WTC11 (cell line): ENCODE results near the gene CDK2. TPM values are rescaled to one million over a fixed set of nuclear protein-coding genes. Genes with fewer than 3 reads are reported as not detected.

Source experiments
- ATAC-seq: fragments of 200-7000 bp; cut with Tn5 transposase; 2 replicates; pipeline ENCODE4 v1.10.0; 2021; ENCODE audit warnings: mild to moderate bottlenecking, moderate library complexity
- CTCF ChIA-PET: fragments of 300-600 bp; sonication (Branson Sonifier 250); formaldehyde crosslinking; loops from one replicate; lab custom pipeline; 2021; ENCODE audit warnings: antibody characterized with exemption; lab: Charles Lee
- POLR2A ChIA-PET: fragments of 350-600 bp; sonication (Branson Sonifier 250); formaldehyde crosslinking; loops from one replicate; lab custom pipeline; 2021; ENCODE audit warnings: antibody characterized with exemption; lab: Charles Lee
- DNase-seq: peaks from one replicate; pipeline ENCODE4 v3.0.0; 2021; ENCODE audit warnings: low spot score
- H3K27ac Mint-ChIP-seq: 2 replicates; pipeline ENCODE4 v1.8.0; 2021; ENCODE audit warnings: mixed read lengths
- H3K27me3 Mint-ChIP-seq: 2 replicates; pipeline ENCODE4 v1.8.0; 2021; ENCODE audit warnings: low read depth, mild to moderate bottlenecking, moderate library complexity, mixed read lengths
- H3K36me3 Mint-ChIP-seq: 2 replicates; pipeline ENCODE4 v1.8.0; 2021; ENCODE audit warnings: mixed read lengths
- H3K4me1 Mint-ChIP-seq: 2 replicates; pipeline ENCODE4 v1.8.0; 2022; ENCODE audit warnings: mixed read lengths
- H3K4me3 Mint-ChIP-seq: 2 replicates; pipeline ENCODE4 v1.8.0; 2021; ENCODE audit warnings: mild to moderate bottlenecking, moderate library complexity, mixed read lengths
- H3K9me3 Mint-ChIP-seq: 2 replicates; pipeline ENCODE4 v1.8.0; 2021; ENCODE audit warnings: mixed read lengths
- CREM ChIP-seq: sonication (generic); formaldehyde crosslinking; IDR thresholded peaks from 2 replicates; pipeline ENCODE4 v1.8.1; 2022; ENCODE audit warnings: mild to moderate bottlenecking, missing genetic modification reagents, moderate library complexity
- CTCF ChIP-seq: fragments of 200-600 bp; IDR thresholded peaks from 2 replicates; pipeline ENCODE4 v1.8.0; 2022; ENCODE audit warnings: antibody characterized with exemption
- ELF4 ChIP-seq: sonication (generic); formaldehyde crosslinking; IDR thresholded peaks from 2 replicates; pipeline ENCODE4 v1.8.1; 2022; ENCODE audit warnings: low read depth, mild to moderate bottlenecking, moderate library complexity, missing genetic modification reagents
- FOXK1 ChIP-seq: sonication (generic); formaldehyde crosslinking; IDR thresholded peaks from 2 replicates; pipeline ENCODE4 v1.8.0; 2022; ENCODE audit warnings: mild to moderate bottlenecking, moderate library complexity, missing genetic modification reagents
- GRHL2 ChIP-seq: fragments of 250-450 bp; sonication (Bioruptor Pico); IDR thresholded peaks from 2 replicates; pipeline ENCODE4 v1.8.0; 2022; ENCODE audit warnings: mild to moderate bottlenecking, moderate library complexity; ENCODE audit not compliant: insufficient replicate concordance, severe bottlenecking
- HMGA2 ChIP-seq: fragments of 250-450 bp; sonication (Bioruptor Pico); IDR thresholded peaks from 2 replicates; pipeline ENCODE4 v1.4.0; 2021; ENCODE audit warnings: mild to moderate bottlenecking, moderate library complexity
- MXD4 ChIP-seq: fragments of 250-450 bp; sonication (Bioruptor Pico); IDR thresholded peaks from 2 replicates; pipeline ENCODE4 v1.8.0; 2021; ENCODE audit warnings: mild to moderate bottlenecking, moderate library complexity, borderline replicate concordance
- USF1 ChIP-seq: sonication (generic); formaldehyde crosslinking; IDR thresholded peaks from 2 replicates; pipeline ENCODE4 v1.8.0; 2022; ENCODE audit warnings: mild to moderate bottlenecking, missing genetic modification reagents
- ZMAT4 ChIP-seq: fragments of 250-450 bp; sonication (Bioruptor Pico); IDR thresholded peaks from 2 replicates; pipeline ENCODE4 v1.9.0; 2021; ENCODE audit warnings: mild to moderate bottlenecking
- ZNF121 ChIP-seq: sonication (generic); formaldehyde crosslinking; IDR thresholded peaks from 2 replicates; pipeline ENCODE4 v1.8.0; 2023; ENCODE audit warnings: missing genetic modification reagents
- ZNF671 ChIP-seq: fragments of 250-450 bp; sonication (Bioruptor Pico); IDR thresholded peaks from 2 replicates; pipeline ENCODE4 v1.8.0; 2021; ENCODE audit warnings: mild to moderate bottlenecking
- total RNA-seq: library from RNA; stranded (reverse); gene quantifications from 3 replicates; pipeline ENCODE4 v1.2.3, GENCODE V29; 2021
- TF ChIP-seq, protein P1 (sequence below): sonication (generic); formaldehyde crosslinking; IDR thresholded peaks from 2 replicates; pipeline ENCODE4 v1.8.1; 2022; ENCODE audit warnings: low read depth, mild to moderate bottlenecking, moderate library complexity, missing genetic modification reagents, borderline replicate concordance
- TF ChIP-seq, protein P2 (sequence below): sonication (generic); formaldehyde crosslinking; IDR thresholded peaks from 2 replicates; pipeline ENCODE4 v1.8.1; 2023; ENCODE audit warnings: mild to moderate bottlenecking, missing genetic modification reagents
- TF ChIP-seq, protein P3 (sequence below): sonication (generic); formaldehyde crosslinking; IDR thresholded peaks from 2 replicates; pipeline ENCODE4 v1.8.1; 2023; ENCODE audit warnings: mild to moderate bottlenecking, moderate library complexity, missing genetic modification reagents
- TF ChIP-seq, protein P4 (sequence below): sonication (generic); formaldehyde crosslinking; IDR thresholded peaks from 2 replicates; pipeline ENCODE4 v1.8.0; 2023; ENCODE audit warnings: mild to moderate bottlenecking, missing genetic modification reagents
- TF ChIP-seq, protein P5 (sequence below): sonication (generic); formaldehyde crosslinking; IDR thresholded peaks from 2 replicates; pipeline ENCODE4 v1.8.0; 2022; ENCODE audit warnings: mild to moderate bottlenecking, missing genetic modification reagents

Gene CDK2
- total RNA-seq, 1 experiment from 2014 or later, result 43.1 TPM

GRCh38 chr12:55926738-55927587, 39.7 kb upstream of the CDK2 start (continued):
- TF ChIP-seq, protein P1, sequence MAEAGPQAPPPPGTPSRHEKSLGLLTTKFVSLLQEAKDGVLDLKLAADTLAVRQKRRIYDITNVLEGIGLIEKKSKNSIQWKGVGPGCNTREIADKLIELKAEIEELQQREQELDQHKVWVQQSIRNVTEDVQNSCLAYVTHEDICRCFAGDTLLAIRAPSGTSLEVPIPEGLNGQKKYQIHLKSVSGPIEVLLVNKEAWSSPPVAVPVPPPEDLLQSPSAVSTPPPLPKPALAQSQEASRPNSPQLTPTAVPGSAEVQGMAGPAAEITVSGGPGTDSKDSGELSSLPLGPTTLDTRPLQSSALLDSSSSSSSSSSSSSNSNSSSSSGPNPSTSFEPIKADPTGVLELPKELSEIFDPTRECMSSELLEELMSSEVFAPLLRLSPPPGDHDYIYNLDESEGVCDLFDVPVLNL (CRISPR knock-in tag), result no peak
- TF ChIP-seq, protein P2, sequence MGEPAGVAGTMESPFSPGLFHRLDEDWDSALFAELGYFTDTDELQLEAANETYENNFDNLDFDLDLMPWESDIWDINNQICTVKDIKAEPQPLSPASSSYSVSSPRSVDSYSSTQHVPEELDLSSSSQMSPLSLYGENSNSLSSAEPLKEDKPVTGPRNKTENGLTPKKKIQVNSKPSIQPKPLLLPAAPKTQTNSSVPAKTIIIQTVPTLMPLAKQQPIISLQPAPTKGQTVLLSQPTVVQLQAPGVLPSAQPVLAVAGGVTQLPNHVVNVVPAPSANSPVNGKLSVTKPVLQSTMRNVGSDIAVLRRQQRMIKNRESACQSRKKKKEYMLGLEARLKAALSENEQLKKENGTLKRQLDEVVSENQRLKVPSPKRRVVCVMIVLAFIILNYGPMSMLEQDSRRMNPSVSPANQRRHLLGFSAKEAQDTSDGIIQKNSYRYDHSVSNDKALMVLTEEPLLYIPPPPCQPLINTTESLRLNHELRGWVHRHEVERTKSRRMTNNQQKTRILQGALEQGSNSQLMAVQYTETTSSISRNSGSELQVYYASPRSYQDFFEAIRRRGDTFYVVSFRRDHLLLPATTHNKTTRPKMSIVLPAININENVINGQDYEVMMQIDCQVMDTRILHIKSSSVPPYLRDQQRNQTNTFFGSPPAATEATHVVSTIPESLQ (CRISPR knock-in tag), result no peak
- peak; percentile 51 for TF ChIP-seq CTCF
- TF ChIP-seq, protein P3, sequence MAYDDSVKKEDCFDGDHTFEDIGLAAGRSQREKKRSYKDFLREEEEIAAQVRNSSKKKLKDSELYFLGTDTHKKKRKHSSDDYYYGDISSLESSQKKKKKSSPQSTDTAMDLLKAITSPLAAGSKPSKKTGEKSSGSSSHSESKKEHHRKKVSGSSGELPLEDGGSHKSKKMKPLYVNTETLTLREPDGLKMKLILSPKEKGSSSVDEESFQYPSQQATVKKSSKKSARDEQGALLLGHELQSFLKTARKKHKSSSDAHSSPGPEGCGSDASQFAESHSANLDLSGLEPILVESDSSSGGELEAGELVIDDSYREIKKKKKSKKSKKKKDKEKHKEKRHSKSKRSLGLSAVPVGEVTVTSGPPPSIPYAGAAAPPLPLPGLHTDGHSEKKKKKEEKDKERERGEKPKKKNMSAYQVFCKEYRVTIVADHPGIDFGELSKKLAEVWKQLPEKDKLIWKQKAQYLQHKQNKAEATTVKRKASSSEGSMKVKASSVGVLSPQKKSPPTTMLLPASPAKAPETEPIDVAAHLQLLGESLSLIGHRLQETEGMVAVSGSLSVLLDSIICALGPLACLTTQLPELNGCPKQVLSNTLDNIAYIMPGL (CRISPR knock-in tag), result no peak
- TF ChIP-seq HMGA2 (CRISPR knock-in tag), result no peak
- no peak for TF ChIP-seq ZMAT4
- no peak for TF ChIP-seq USF1
- TF ChIP-seq ZNF121 (CRISPR knock-in tag), result peak; percentile 89
- TF ChIP-seq FOXK1 (CRISPR knock-in tag), result peak; percentile 58; the same call in 1 of the 2 replicates
- TF ChIP-seq, all 79 proteins: peak for 7

GRCh38 chr12:55927588-55928502, 38.8 kb upstream of the CDK2 start, which contains the start of gene PYM1:
Gene PYM1, minus strand, starts transcription at chr12:55927894. Its CDS starts 133 bp downstream, at chr12:55927761.
- Mint-ChIP-seq H3K27me3 (peaks cover 18% of the 10 kb centered on the region), H3K36me3 (peaks cover 21% of the 10 kb centered on the region), H3K9me3 (no peaks in the 10 kb centered on the region), H3K4me1 (peaks cover 48% of the 10 kb centered on the region), H3K4me3 (peak within 1 kb of the TSS; percentile 94), H3K27ac (peak within 1 kb of the TSS; percentile 99)
- peak; percentile 76 for ATAC-seq
- ChIA-PET POLR2A (interaction anchor here (0.5 to 2.7 kb wide), 7 partner anchors 46 to 199 kb away, joined by 3 to 16 read pairs (median 4); partner anchors contain the start of genes DNAJC14, ORMDL2, PA2G4 and RAB5B), CTCF (interaction anchor here (0.7 to 5.0 kb wide), 10 partner anchors 12 to 189 kb away, joined by 4 to 32 read pairs (median 6); partner anchors contain the start of genes DNAJC14 and RAB5B)
- DNase-seq, result peak; percentile 79
- TF ChIP-seq, protein P3 (CRISPR knock-in tag), result peak; percentile 90; the same call in 1 of the 2 replicates
- TF ChIP-seq ELF4 (CRISPR knock-in tag) (peak; percentile 86; the same call in 1 of the 2 replicates), MXD4 (CRISPR knock-in tag) (no peak), CREM (CRISPR knock-in tag) (0 out of 2 replicates have a peak, but pooled peaks have one; percentile 70), ZNF671 (CRISPR knock-in tag) (no peak), GRHL2 (CRISPR knock-in tag) (no peak)
- TF ChIP-seq, protein P4, sequence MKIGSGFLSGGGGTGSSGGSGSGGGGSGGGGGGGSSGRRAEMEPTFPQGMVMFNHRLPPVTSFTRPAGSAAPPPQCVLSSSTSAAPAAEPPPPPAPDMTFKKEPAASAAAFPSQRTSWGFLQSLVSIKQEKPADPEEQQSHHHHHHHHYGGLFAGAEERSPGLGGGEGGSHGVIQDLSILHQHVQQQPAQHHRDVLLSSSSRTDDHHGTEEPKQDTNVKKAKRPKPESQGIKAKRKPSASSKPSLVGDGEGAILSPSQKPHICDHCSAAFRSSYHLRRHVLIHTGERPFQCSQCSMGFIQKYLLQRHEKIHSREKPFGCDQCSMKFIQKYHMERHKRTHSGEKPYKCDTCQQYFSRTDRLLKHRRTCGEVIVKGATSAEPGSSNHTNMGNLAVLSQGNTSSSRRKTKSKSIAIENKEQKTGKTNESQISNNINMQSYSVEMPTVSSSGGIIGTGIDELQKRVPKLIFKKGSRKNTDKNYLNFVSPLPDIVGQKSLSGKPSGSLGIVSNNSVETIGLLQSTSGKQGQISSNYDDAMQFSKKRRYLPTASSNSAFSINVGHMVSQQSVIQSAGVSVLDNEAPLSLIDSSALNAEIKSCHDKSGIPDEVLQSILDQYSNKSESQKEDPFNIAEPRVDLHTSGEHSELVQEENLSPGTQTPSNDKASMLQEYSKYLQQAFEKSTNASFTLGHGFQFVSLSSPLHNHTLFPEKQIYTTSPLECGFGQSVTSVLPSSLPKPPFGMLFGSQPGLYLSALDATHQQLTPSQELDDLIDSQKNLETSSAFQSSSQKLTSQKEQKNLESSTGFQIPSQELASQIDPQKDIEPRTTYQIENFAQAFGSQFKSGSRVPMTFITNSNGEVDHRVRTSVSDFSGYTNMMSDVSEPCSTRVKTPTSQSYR (CRISPR knock-in tag), result no peak
- TF ChIP-seq, protein P5, sequence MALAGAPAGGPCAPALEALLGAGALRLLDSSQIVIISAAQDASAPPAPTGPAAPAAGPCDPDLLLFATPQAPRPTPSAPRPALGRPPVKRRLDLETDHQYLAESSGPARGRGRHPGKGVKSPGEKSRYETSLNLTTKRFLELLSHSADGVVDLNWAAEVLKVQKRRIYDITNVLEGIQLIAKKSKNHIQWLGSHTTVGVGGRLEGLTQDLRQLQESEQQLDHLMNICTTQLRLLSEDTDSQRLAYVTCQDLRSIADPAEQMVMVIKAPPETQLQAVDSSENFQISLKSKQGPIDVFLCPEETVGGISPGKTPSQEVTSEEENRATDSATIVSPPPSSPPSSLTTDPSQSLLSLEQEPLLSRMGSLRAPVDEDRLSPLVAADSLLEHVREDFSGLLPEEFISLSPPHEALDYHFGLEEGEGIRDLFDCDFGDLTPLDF, result peak; percentile 39; the same call in 1 of the 2 replicates
